Measurements from ENCODE around the gene PARD6A. TPM values are rescaled to one million over a fixed set of nuclear protein-coding genes. Genes with fewer than 3 reads are reported as not detected.

PARD6A gene
- total and polyA plus RNA-seq, 2 of the 13 experiments (the other 11 are each of a cell fraction or from before 2014, with no cell fraction given) = 3.5 to 4.3 TPM

DNA sequence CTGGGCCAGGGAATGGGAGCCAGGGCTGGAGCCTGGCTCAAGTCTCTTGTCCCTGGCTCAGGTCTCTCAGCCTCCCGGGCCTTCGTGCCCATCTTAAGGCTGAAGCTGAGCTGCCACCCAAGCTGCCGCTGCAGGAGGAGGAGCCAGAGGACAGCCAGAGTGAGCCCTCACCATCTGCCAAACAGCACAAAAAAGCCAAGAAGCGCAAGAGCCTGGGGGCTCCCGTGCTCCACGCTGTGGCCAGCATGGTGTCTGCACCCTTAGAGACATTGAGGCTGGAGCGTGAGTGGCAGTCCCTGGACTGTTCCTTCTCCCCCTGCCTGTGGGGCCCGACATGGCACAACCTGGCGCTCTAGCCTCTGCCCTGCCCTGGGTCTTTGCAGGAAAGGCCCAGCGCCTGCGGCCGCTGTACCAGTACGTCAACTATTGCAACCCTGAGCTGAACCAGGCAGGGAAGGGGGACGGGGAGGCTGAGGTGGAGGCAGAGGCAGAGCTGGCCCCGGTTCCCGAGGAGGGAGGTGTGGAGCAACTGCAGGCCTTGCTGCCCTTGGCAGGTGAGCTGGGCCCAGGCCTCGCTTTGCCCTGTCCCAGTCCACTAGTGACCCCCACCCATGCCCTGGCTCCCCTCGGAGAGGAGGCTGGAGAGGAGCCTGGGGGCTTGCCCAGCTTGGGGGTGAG is 7.2 kb downstream of the PARD6A start (continued):
- TF ChIP-seq IKZF4 (CRISPR knock-in tag; IDR thresholded peaks at IDR 0.05; ENCODE audit: borderline replicate concordance, low read depth, not compliant biosample characterization) (peak; percentile 41), ZNF589 (CRISPR knock-in tag; conservative IDR thresholded peaks at IDR 0.05) (no peak), ZNF672 (CRISPR knock-in tag; IDR thresholded peaks at IDR 0.05) (no peak), FOSL2 (CRISPR knock-in tag; IDR thresholded peaks at IDR 0.05) (0 out of 2 replicates have a peak, but pooled peaks have one; percentile 36), SP5 (CRISPR knock-in tag; IDR thresholded peaks at IDR 0.05; ENCODE audit: borderline replicate concordance, low read depth) (peak; percentile 72), ZMYM2 (CRISPR knock-in tag; IDR thresholded peaks at IDR 0.05) (no peak), RAD51 (IDR thresholded peaks at IDR 0.05; ENCODE audit: borderline replicate concordance) (no peak), ZBTB1 (CRISPR knock-in tag; IDR thresholded peaks at IDR 0.05; ENCODE audit: borderline replicate concordance) (no peak)
- TF ChIP-seq, protein P1, sequence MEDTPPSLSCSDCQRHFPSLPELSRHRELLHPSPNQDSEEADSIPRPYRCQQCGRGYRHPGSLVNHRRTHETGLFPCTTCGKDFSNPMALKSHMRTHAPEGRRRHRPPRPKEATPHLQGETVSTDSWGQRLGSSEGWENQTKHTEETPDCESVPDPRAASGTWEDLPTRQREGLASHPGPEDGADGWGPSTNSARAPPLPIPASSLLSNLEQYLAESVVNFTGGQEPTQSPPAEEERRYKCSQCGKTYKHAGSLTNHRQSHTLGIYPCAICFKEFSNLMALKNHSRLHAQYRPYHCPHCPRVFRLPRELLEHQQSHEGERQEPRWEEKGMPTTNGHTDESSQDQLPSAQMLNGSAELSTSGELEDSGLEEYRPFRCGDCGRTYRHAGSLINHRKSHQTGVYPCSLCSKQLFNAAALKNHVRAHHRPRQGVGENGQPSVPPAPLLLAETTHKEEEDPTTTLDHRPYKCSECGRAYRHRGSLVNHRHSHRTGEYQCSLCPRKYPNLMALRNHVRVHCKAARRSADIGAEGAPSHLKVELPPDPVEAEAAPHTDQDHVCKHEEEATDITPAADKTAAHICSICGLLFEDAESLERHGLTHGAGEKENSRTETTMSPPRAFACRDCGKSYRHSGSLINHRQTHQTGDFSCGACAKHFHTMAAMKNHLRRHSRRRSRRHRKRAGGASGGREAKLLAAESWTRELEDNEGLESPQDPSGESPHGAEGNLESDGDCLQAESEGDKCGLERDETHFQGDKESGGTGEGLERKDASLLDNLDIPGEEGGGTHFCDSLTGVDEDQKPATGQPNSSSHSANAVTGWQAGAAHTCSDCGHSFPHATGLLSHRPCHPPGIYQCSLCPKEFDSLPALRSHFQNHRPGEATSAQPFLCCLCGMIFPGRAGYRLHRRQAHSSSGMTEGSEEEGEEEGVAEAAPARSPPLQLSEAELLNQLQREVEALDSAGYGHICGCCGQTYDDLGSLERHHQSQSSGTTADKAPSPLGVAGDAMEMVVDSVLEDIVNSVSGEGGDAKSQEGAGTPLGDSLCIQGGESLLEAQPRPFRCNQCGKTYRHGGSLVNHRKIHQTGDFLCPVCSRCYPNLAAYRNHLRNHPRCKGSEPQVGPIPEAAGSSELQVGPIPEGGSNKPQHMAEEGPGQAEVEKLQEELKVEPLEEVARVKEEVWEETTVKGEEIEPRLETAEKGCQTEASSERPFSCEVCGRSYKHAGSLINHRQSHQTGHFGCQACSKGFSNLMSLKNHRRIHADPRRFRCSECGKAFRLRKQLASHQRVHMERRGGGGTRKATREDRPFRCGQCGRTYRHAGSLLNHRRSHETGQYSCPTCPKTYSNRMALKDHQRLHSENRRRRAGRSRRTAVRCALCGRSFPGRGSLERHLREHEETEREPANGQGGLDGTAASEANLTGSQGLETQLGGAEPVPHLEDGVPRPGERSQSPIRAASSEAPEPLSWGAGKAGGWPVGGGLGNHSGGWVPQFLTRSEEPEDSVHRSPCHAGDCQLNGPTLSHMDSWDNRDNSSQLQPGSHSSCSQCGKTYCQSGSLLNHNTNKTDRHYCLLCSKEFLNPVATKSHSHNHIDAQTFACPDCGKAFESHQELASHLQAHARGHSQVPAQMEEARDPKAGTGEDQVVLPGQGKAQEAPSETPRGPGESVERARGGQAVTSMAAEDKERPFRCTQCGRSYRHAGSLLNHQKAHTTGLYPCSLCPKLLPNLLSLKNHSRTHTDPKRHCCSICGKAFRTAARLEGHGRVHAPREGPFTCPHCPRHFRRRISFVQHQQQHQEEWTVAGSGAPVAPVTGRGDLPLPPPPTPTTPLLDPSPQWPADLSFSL (CRISPR knock-in tag; IDR thresholded peaks at IDR 0.05) = no peak
- TF ChIP-seq, protein P2, sequence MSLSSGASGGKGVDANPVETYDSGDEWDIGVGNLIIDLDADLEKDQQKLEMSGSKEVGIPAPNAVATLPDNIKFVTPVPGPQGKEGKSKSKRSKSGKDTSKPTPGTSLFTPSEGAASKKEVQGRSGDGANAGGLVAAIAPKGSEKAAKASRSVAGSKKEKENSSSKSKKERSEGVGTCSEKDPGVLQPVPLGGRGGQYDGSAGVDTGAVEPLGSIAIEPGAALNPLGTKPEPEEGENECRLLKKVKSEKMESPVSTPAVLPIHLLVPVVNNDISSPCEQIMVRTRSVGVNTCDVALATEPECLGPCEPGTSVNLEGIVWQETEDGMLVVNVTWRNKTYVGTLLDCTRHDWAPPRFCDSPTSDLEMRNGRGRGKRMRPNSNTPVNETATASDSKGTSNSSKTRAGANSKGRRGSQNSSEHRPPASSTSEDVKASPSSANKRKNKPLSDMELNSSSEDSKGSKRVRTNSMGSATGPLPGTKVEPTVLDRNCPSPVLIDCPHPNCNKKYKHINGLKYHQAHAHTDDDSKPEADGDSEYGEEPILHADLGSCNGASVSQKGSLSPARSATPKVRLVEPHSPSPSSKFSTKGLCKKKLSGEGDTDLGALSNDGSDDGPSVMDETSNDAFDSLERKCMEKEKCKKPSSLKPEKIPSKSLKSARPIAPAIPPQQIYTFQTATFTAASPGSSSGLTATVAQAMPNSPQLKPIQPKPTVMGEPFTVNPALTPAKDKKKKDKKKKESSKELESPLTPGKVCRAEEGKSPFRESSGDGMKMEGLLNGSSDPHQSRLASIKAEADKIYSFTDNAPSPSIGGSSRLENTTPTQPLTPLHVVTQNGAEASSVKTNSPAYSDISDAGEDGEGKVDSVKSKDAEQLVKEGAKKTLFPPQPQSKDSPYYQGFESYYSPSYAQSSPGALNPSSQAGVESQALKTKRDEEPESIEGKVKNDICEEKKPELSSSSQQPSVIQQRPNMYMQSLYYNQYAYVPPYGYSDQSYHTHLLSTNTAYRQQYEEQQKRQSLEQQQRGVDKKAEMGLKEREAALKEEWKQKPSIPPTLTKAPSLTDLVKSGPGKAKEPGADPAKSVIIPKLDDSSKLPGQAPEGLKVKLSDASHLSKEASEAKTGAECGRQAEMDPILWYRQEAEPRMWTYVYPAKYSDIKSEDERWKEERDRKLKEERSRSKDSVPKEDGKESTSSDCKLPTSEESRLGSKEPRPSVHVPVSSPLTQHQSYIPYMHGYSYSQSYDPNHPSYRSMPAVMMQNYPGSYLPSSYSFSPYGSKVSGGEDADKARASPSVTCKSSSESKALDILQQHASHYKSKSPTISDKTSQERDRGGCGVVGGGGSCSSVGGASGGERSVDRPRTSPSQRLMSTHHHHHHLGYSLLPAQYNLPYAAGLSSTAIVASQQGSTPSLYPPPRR (CRISPR knock-in tag; IDR thresholded peaks at IDR 0.05; ENCODE audit: borderline replicate concordance) = 0 out of 2 replicates have a peak, but pooled peaks have one; percentile 44
- TF ChIP-seq, protein P3, sequence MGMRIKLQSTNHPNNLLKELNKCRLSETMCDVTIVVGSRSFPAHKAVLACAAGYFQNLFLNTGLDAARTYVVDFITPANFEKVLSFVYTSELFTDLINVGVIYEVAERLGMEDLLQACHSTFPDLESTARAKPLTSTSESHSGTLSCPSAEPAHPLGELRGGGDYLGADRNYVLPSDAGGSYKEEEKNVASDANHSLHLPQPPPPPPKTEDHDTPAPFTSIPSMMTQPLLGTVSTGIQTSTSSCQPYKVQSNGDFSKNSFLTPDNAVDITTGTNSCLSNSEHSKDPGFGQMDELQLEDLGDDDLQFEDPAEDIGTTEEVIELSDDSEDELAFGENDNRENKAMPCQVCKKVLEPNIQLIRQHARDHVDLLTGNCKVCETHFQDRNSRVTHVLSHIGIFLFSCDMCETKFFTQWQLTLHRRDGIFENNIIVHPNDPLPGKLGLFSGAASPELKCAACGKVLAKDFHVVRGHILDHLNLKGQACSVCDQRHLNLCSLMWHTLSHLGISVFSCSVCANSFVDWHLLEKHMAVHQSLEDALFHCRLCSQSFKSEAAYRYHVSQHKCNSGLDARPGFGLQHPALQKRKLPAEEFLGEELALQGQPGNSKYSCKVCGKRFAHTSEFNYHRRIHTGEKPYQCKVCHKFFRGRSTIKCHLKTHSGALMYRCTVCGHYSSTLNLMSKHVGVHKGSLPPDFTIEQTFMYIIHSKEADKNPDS (CRISPR knock-in tag; IDR thresholded peaks at IDR 0.05) = peak; percentile 84; the same call in 1 of the 2 replicates
- TF ChIP-seq, protein P4, sequence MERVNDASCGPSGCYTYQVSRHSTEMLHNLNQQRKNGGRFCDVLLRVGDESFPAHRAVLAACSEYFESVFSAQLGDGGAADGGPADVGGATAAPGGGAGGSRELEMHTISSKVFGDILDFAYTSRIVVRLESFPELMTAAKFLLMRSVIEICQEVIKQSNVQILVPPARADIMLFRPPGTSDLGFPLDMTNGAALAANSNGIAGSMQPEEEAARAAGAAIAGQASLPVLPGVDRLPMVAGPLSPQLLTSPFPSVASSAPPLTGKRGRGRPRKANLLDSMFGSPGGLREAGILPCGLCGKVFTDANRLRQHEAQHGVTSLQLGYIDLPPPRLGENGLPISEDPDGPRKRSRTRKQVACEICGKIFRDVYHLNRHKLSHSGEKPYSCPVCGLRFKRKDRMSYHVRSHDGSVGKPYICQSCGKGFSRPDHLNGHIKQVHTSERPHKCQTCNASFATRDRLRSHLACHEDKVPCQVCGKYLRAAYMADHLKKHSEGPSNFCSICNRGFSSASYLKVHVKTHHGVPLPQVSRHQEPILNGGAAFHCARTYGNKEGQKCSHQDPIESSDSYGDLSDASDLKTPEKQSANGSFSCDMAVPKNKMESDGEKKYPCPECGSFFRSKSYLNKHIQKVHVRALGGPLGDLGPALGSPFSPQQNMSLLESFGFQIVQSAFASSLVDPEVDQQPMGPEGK (CRISPR knock-in tag; IDR thresholded peaks at IDR 0.05) = peak; percentile 78; the same call in 1 of the 2 replicates

Data from HepG2 (cell line).